ENCODE data around the gene APBA1. TPM values are rescaled to one million over a fixed set of nuclear protein-coding genes. Genes with fewer than 3 reads are reported as not detected.

Gene APBA1
- total and polyA plus RNA-seq, 9 of the 15 experiments (the other 6 are each of a cell fraction or from before 2014, with no cell fraction given), result 0.01 to 0.02 TPM; not detected in 7

DNA sequence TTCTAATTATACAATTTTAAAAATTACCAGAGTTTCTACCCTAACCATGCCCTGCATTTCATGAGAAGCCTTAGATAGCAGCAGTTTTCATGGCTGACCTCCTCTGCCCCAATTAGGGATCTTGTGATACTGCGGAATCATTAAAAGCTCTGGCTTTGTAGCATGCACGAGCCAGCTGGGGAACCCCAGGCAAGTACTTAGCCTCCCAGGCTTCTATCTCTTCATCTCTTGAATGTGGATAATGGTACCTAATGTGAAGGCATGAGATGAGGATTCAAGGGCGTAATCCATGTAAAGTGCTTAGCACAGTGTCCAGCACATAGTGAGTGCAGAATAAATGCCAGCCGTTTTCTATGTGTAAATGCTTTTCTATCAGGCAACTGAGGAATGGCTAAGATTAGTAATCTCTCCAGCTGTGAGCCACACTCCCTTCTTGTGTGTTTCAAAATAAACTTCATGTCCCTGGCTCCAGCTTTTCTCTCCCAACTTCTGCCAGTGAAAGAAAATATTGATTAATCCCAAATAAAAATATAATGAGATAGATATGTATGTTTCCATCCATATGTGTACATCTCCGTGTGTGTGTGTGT, 88.4 kb downstream of the APBA1 start:
- Histone ChIP-seq H2AFZ (ENCODE audit: low read depth, low read length) (no peak overlapping the region), H3K9me3 (replicated peaks; ENCODE audit: control insufficient read depth, insufficient read depth, low read depth, low read length) (no peaks in the 10 kb centered on the region), H3K9ac (ENCODE audit: insufficient read depth in 1 of 2, low read depth in 2 of 2, low read length in 2 of 2) (no peak overlapping the region), H3K4me3 (no peak overlapping the region), H3K27me3 (ENCODE audit: control insufficient read depth in 2 of 2, insufficient read depth in 2 of 2, low read length in 2 of 2) (no peaks in the 10 kb centered on the region), H3K4me2 (ENCODE audit: insufficient read depth, low read length) (no peak overlapping the region), H3K36me3 (ENCODE audit: control insufficient read depth, insufficient read depth, low read length) (no peaks in the 10 kb centered on the region), H3K9me1 (ENCODE audit: control insufficient read depth, insufficient read depth, low read length) (no peaks in the 10 kb centered on the region), H3K79me2 (ENCODE audit: control insufficient read depth, insufficient read depth, low read length) (no peaks in the 10 kb centered on the region), H3K27ac (ENCODE audit: extremely low read depth, low read depth, low read length) (no peak overlapping the region), H3K4me1 (replicated peaks in 1 of 2; ENCODE audit: control insufficient read depth in 2 of 2, insufficient read depth in 2 of 2, low read length in 2 of 2) (no peaks in the 10 kb centered on the region), H4K20me1 (replicated peaks; ENCODE audit: control insufficient read depth, insufficient read depth, low read length) (no peaks in the 10 kb centered on the region)
- 2% methylated on average over 5 of the region's 5 CpGs for WGBS (ENCODE audit: insufficient coverage, low coverage, missing lambda C conversion rate)
- FAIRE-seq, result no peak
- DNase-seq (ENCODE audit: extremely low read depth in 1 of 4, low spot score in 3 of 4), result no peak
- ChIA-PET POLR2A (no interaction called here), CTCF (ENCODE audit: low intra/inter-chr PET ratio) (no interaction called here)
- no peak for ATAC-seq
- intact Hi-C loops (cut with micrococcal nuclease) (no loop called here), in situ Hi-C loops (cut with MboI) (no loop called here)
- TF ChIP-seq BACH1 (tag; IDR thresholded peaks at IDR 0.05) (no peak), TRIM24 (IDR thresholded peaks at IDR 0.05) (no peak), ZNF584 (CRISPR knock-in tag; IDR thresholded peaks at IDR 0.05; ENCODE audit: low read depth) (no peak), HIVEP1 (CRISPR knock-in tag; IDR thresholded peaks at IDR 0.05) (no peak), GABPB1 (CRISPR knock-in tag; IDR thresholded peaks at IDR 0.05) (no peak), SREBF1 (IDR thresholded peaks at IDR 0.05; ENCODE audit: borderline replicate concordance, low read depth, low read length) (no peak), TAF15 (IDR thresholded peaks at IDR 0.05; ENCODE audit: low read depth, low read length) (no peak), KDM2B (CRISPR knock-in tag; IDR thresholded peaks at IDR 0.05) (no peak), CREM (IDR thresholded peaks at IDR 0.05; ENCODE audit: low read depth) (no peak), PHB (CRISPR knock-in tag; IDR thresholded peaks at IDR 0.05) (no peak), NONO (IDR thresholded peaks at IDR 0.05; ENCODE audit: low read depth in 2 of 2, low read length in 1 of 2) (no peak), RCOR1 (IDR thresholded peaks at IDR 0.05; ENCODE audit: borderline replicate concordance in 1 of 2, low read depth in 2 of 2, low read length in 2 of 2) (no peak), PRDM10 (IDR thresholded peaks at IDR 0.05; ENCODE audit: partially characterized antibody) (no peak)
- TF ChIP-seq, protein P1, sequence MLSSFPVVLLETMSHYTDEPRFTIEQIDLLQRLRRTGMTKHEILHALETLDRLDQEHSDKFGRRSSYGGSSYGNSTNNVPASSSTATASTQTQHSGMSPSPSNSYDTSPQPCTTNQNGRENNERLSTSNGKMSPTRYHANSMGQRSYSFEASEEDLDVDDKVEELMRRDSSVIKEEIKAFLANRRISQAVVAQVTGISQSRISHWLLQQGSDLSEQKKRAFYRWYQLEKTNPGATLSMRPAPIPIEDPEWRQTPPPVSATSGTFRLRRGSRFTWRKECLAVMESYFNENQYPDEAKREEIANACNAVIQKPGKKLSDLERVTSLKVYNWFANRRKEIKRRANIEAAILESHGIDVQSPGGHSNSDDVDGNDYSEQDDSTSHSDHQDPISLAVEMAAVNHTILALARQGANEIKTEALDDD (IDR thresholded peaks at IDR 0.05), result no peak
- no TSS peak for BruUV-seq (replicated peaks)
